ENCODE measurements around the gene DUSP21.
"Not testable (repeated sequence)": the region's sequence is repeated elsewhere in the genome, so short reads cannot be mapped to it uniquely, and the experiment has no call there.

DUSP21 gene

GRCh38 chrX:44843753-44844152 is at the start of gene DUSP21:
Gene DUSP21 (plus strand): TSS chrX:44844021. CDS start chrX:44844133, 112 bp downstream.
- no peak for DNase-seq

- DNase-seq: no peak
Observed at GRCh38 chrX:44795945-44796450, 47.8 kb upstream of the DUSP21 start.

GRCh38 chrX:44802613-44803012 is 41.2 kb upstream of the DUSP21 start:
- DNase-seq: no peak

GRCh38 chrX:44815681-44816080 is 28.1 kb upstream of the DUSP21 start:
- DNase-seq: no peak

GRCh38 chrX:44816367-44816766 is 27.5 kb upstream of the DUSP21 start:
- no peak for DNase-seq

- DNase-seq: no peak
Observed at GRCh38 chrX:44817029-44817428, 26.8 kb upstream of the DUSP21 start.

GRCh38 chrX:44822601-44823000 is 21.2 kb upstream of the DUSP21 start:
- DNase-seq: no peak

- DNase-seq: not testable (repeated sequence)
Observed at GRCh38 chrX:44823193-44823592, 20.6 kb upstream of the DUSP21 start.

GRCh38 chrX:44828008-44828605 is 15.7 kb upstream of the DUSP21 start:
- DNase-seq: no peak

GRCh38 chrX:44829832-44830231 is 14.0 kb upstream of the DUSP21 start:
- DNase-seq: no peak

GRCh38 chrX:44842550-44843317 is 1.1 kb upstream of the DUSP21 start:
- DNase-seq: no peak

- no peak for DNase-seq
Observed at GRCh38 chrX:44843318-44843702, 511 bp upstream of the DUSP21 start.

GRCh38 chrX:44844204-44844603 is 383 bp downstream of the DUSP21 start:
- DNase-seq: no peak

- not testable (repeated sequence) for DNase-seq
Observed at GRCh38 chrX:44850891-44851290, 7.1 kb downstream of the DUSP21 start.

- no peak for DNase-seq
Observed at GRCh38 chrX:44871114-44871645, 27.4 kb downstream of the DUSP21 start.

- peak; percentile 57 for DNase-seq
Observed at GRCh38 chrX:44871931-44872820, 28.4 kb downstream of the DUSP21 start.

GRCh38 chrX:44872821-44873414 is 29.1 kb downstream of the DUSP21 start, which contains the start of gene KDM6A:
Gene KDM6A (plus strand): TSS chrX:44873188. CDS start chrX:44873552, 364 bp downstream.
- peak; percentile 91 for DNase-seq

GRCh38 chrX:44873415-44874276 is 29.8 kb downstream of the DUSP21 start:
- peak; percentile 21 for DNase-seq

GRCh38 chrX:44874420-44875184 is 30.8 kb downstream of the DUSP21 start:
- DNase-seq: peak; percentile 24

GRCh38 chrX:44875185-44875489 is 31.3 kb downstream of the DUSP21 start:
- DNase-seq: no peak

GRCh38 chrX:44876086-44876485 is 32.3 kb downstream of the DUSP21 start:
- DNase-seq: no peak
